Brain microvascular endothelial cell (primary cell): ENCODE data around the gene MVK.

Experiments used
- DNase-seq: peaks from one replicate; pipeline ENCODE4 v3.0.0-alpha.2; 2020
- H3K27ac ChIP-seq: fragments of 250-450 bp; sonication (Bioruptor Pico); 2 replicates; pipeline ENCODE4 v1.5.1; 2020; ENCODE audit warnings: mild to moderate bottlenecking, moderate library complexity
- H3K27me3 ChIP-seq: fragments of 250-450 bp; sonication (Bioruptor Pico); replicated peaks from 2 replicates; pipeline ENCODE4 v1.5.1; 2020; ENCODE audit warnings: mild to moderate bottlenecking
- H3K36me3 ChIP-seq: fragments of 250-450 bp; sonication (Bioruptor Pico); replicated peaks from 2 replicates; pipeline ENCODE4 v1.5.1; 2020; ENCODE audit warnings: mild to moderate bottlenecking
- H3K4me3 ChIP-seq: 2 replicates; pipeline ENCODE4 v1.5.1; 2011; ENCODE audit warnings: low read depth, mild to moderate bottlenecking, control low read depth, low read length, moderate library complexity
- in situ Hi-C: cut with HindIII; loops from 2 replicates; pipeline ENCODE4 v1.10.0; 2017; ENCODE audit warnings: low sequenced_read_pairs, low pct_ligation_motif_present
- TF ChIP-seq, protein P1 (sequence below): IDR thresholded peaks from 2 replicates; pipeline ENCODE4 v1.5.1; 2011; ENCODE audit warnings: low read depth, mild to moderate bottlenecking, moderate library complexity, low read length, control low read depth, inconsistent platforms; ENCODE audit errors: missing control alignments

Gene MVK

DNA sequence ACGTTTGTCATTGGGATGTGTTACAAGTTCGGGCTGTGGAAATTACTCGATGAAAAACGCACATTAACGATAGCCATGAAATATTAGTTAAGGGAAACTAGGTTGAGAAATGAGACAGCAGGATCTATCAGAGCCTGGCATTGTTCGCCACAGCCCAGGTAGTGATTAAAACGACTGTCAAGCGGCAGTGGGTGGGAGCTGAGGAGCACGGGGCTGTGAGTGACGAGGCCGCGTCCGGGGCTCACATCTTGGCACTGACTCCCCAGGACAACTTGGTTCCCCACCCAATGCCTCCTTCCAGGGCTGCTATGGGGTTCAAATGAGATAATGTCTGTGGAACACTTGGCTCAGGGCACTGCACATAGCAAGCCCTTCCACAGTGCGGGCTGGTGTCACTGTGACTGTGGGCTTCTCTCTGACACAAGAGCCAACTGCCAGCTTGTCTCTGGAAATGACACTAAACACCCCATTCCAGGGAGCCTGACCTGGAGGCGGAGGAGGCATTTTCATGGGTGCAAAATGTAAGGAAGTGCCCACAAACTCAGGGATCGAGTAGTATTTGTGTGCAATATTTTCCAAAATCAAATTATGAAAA, 19.6 kb upstream of the MVK start:
- in situ Hi-C loops: no loop called here
- TF ChIP-seq, protein P1, sequence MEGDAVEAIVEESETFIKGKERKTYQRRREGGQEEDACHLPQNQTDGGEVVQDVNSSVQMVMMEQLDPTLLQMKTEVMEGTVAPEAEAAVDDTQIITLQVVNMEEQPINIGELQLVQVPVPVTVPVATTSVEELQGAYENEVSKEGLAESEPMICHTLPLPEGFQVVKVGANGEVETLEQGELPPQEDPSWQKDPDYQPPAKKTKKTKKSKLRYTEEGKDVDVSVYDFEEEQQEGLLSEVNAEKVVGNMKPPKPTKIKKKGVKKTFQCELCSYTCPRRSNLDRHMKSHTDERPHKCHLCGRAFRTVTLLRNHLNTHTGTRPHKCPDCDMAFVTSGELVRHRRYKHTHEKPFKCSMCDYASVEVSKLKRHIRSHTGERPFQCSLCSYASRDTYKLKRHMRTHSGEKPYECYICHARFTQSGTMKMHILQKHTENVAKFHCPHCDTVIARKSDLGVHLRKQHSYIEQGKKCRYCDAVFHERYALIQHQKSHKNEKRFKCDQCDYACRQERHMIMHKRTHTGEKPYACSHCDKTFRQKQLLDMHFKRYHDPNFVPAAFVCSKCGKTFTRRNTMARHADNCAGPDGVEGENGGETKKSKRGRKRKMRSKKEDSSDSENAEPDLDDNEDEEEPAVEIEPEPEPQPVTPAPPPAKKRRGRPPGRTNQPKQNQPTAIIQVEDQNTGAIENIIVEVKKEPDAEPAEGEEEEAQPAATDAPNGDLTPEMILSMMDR: no peak
- no peaks in the 10 kb centered on the region for H3K36me3 ChIP-seq
- no peak overlapping the region for H3K4me3 ChIP-seq
- no peak for DNase-seq
- H3K27ac ChIP-seq: no peak overlapping the region
- peaks cover 3% of the 10 kb centered on the region for H3K27me3 ChIP-seq

DNA sequence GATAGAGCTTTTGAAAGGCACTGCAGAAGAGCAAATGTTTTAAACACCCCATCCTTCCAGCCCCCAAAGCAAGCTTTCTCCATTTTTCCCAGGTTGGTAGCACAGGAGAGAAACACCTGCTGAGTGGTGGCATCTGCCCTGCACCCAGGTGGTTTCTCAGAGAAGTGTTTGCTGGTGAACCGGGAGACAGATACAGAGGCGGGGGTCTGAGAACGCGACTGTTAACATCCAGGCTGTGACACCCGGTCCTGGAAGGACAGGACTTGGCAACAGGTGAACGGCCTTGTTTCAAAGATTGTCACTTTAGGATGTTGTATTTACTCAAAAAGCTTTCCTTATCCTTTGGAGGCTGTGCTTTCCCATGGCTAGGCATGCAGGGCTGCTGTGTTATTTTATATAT, 18.8 kb upstream of the MVK start:
- no peak overlapping the region for H3K27ac ChIP-seq
- H3K36me3 ChIP-seq: no peaks in the 10 kb centered on the region
- in situ Hi-C loops: no loop called here
- peaks cover 3% of the 10 kb centered on the region for H3K27me3 ChIP-seq
- no peak overlapping the region for H3K4me3 ChIP-seq
- no peak for DNase-seq
- TF ChIP-seq, protein P1: no peak

- H3K36me3 ChIP-seq: no peaks in the 10 kb centered on the region
- TF ChIP-seq, protein P1: no peak
- no peak for DNase-seq
- in situ Hi-C loops: no loop called here
- H3K27me3 ChIP-seq: peaks cover 3% of the 10 kb centered on the region
- no peak overlapping the region for H3K27ac ChIP-seq
- H3K4me3 ChIP-seq: no peak overlapping the region
Measured at GRCh38 chr12:109555431-109556315, 17.9 kb upstream of the MVK start.

DNA sequence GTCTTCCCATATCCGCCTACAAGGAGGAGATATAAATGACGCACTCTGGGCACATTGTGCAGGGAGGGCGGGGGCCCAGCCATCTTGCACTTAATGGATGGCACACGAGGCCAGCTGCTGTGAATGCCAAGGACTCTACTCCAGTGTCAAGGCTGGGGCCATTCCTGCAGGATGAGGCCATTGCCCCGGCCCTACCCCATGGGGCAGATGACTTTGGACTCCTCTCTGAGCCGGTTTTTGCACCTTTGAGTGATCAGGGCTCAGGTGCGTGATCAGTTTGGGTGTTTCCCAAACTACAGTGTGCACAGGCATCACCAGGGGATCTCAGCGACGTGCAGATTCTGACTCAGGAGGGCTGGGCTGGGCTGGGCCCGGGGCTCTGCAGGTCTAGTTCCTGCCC, 16.4 kb upstream of the MVK start:
- in situ Hi-C loops: no loop called here
- Histone ChIP-seq H3K36me3 (no peaks in the 10 kb centered on the region), H3K4me3 (no peak overlapping the region)

GRCh38 chr12:109557805-109558204, 15.8 kb upstream of the MVK start:
- TF ChIP-seq, protein P1: no peak

More for the DNA sequence above, 16.4 kb upstream of the MVK start:
- H3K27ac ChIP-seq: no peak overlapping the region
- TF ChIP-seq, protein P1: no peak
- H3K27me3 ChIP-seq: peaks cover 3% of the 10 kb centered on the region
- DNase-seq: no peak

More at GRCh38 chr12:109557805-109558204, 15.8 kb upstream of the MVK start:
- in situ Hi-C loops: no loop called here
- no peak overlapping the region for H3K4me3 ChIP-seq
- no peaks in the 10 kb centered on the region for H3K36me3 ChIP-seq
- no peak for DNase-seq
- H3K27ac ChIP-seq: no peak overlapping the region
- H3K27me3 ChIP-seq: peaks cover 3% of the 10 kb centered on the region
